Liver (tissue), 3 donors: ENCODE data around the gene TSPY8.

ENCODE experiments used
- EGR1 ChIP-seq, 2 donors: IDR thresholded peaks; 2 replicates each; pipeline ENCODE4 v1.6.1; 2016 to 2018; ENCODE audit warnings: antibody characterized with exemption in 2 of 2, low read depth in 2 of 2
- SP1 ChIP-seq: IDR thresholded peaks from 2 replicates; pipeline ENCODE4 v1.6.1; 2018; ENCODE audit warnings: antibody characterized with exemption, mild to moderate bottlenecking
- TAF1 ChIP-seq: conservative IDR thresholded peaks from 2 replicates; pipeline ENCODE4 v1.6.1; 2016; ENCODE audit warnings: antibody characterized with exemption, mild to moderate bottlenecking
- TF ChIP-seq, protein P1 (sequence below): fragments of 150-350 bp; IDR thresholded peaks from 2 replicates; pipeline ENCODE4 v1.5.1; 2017; ENCODE audit warnings: improper control_type of control experiment, low read depth, low read length; ENCODE audit not compliant: missing input control
- donor health status: healthy.
- donor health status: healthy.

DNA sequence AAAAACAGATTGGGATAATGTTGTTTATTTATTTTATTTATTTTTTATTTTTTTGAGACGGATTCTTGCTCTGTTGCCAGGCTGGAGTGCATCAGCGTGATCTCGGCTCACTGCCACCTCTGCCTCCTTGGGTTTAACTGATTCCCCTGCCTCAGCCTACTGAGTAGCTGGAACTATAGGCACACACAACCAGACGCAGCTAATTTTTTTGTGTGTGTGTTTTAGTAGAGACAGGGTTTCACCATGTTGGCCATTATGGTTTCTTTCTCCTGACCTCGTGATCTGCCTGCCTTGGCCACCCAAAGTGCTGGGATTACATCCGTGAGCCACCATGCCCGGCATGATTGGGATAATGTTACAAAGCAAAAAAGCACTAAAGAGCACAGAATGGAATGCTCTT lies 36.6 kb upstream of the TSPY8 start:
- TF ChIP-seq, protein P1, sequence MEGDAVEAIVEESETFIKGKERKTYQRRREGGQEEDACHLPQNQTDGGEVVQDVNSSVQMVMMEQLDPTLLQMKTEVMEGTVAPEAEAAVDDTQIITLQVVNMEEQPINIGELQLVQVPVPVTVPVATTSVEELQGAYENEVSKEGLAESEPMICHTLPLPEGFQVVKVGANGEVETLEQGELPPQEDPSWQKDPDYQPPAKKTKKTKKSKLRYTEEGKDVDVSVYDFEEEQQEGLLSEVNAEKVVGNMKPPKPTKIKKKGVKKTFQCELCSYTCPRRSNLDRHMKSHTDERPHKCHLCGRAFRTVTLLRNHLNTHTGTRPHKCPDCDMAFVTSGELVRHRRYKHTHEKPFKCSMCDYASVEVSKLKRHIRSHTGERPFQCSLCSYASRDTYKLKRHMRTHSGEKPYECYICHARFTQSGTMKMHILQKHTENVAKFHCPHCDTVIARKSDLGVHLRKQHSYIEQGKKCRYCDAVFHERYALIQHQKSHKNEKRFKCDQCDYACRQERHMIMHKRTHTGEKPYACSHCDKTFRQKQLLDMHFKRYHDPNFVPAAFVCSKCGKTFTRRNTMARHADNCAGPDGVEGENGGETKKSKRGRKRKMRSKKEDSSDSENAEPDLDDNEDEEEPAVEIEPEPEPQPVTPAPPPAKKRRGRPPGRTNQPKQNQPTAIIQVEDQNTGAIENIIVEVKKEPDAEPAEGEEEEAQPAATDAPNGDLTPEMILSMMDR: no peak
- TF ChIP-seq SP1 (no peak), TAF1 (no peak), EGR1 (IDR thresholded peaks at IDR 0.05; ENCODE audit: low read depth in 2 of 2) (no peak)
